Endothelial cell of umbilical vein (primary cell): ENCODE measurements around the gene SPIRE1. TPM values are rescaled to one million over a fixed set of nuclear protein-coding genes. Genes with fewer than 3 reads are reported as not detected.

Experiments
- BruUV-seq: library from RNA; stranded (reverse); fragments of 400-500 nt; replicated peaks from 2 replicates; lab custom pipeline; 2021; lab: Mats Ljungman, UMichigan
- CTCF ChIA-PET: fragments of 300-600, 350-600 bp; sonication (Branson Sonifier 250); formaldehyde crosslinking; loops from one replicate; lab custom pipeline; 2021; ENCODE audit warnings: antibody characterized with exemption, inconsistent platforms; lab: Charles Lee
- POLR2A ChIA-PET: fragments of 300-600, 350-600 bp; sonication (Branson Sonifier 250); formaldehyde crosslinking; loops from one replicate; lab custom pipeline; 2021; ENCODE audit warnings: antibody characterized with exemption, inconsistent platforms; lab: Charles Lee
- DNase-seq: peaks from one replicate; pipeline ENCODE4 v3.0.0-alpha.2; 2011; ENCODE audit warnings: low read depth, low spot score
- FAIRE-seq: peaks from 2 replicates; lab custom pipeline; 2011; peaks lifted over from hg19 to GRCh38; lab: Jason Lieb, UNC
- H2AFZ ChIP-seq: 2 replicates; pipeline ENCODE4 v1.6.0; 2012; ENCODE audit warnings: low read depth, low read length, control low read depth, inconsistent platforms
- H3K27ac ChIP-seq: 2 replicates; pipeline ENCODE4 v1.5.1; 2011; ENCODE audit warnings: low read depth, mild to moderate bottlenecking, control low read depth, low read length, moderate library complexity; ENCODE audit not compliant: insufficient read depth
- H3K27me3 ChIP-seq, 2 experiments: 2 replicates each; pipeline versions ENCODE4 v1.6.0 to v1.6.1; 2011; ENCODE audit warnings: low read length in 2 of 2, mixed read lengths in 1 of 2; ENCODE audit not compliant: control insufficient read depth in 2 of 2, insufficient read depth in 2 of 2
- H3K36me3 ChIP-seq, 2 experiments: 2 replicates in 1 of 2; 3 replicates in 1 of 2; pipeline ENCODE4 v1.5.1; 2011; ENCODE audit warnings: low read length in 2 of 2, mild to moderate bottlenecking in 1 of 2, moderate library complexity in 1 of 2; ENCODE audit not compliant: control insufficient read depth in 2 of 2, insufficient read depth in 2 of 2; ENCODE audit errors: extremely low read depth in 1 of 2
- H3K4me1 ChIP-seq: 3 replicates; pipeline ENCODE4 v1.5.1; 2011; ENCODE audit warnings: mild to moderate bottlenecking, low read length; ENCODE audit not compliant: control insufficient read depth, insufficient read depth; ENCODE audit errors: extremely low read depth
- H3K4me2 ChIP-seq: 2 replicates; pipeline ENCODE4 v1.6.1; 2011; ENCODE audit warnings: low read length, control low read depth, mixed read lengths; ENCODE audit not compliant: insufficient read depth
- H3K4me3 ChIP-seq, 3 experiments: fragments of 200-600 bp in 1 of 3; sonication (generic), shearing (Covaris generic) in 1 of 3; replicated peaks in 1 of 3; 2 replicates each; pipeline ENCODE4 v1.5.1; 2011 to 2016; ENCODE audit warnings: control low read depth in 3 of 3, low read length in 3 of 3, mild to moderate bottlenecking in 2 of 3, inconsistent platforms in 1 of 3, low read depth in 1 of 3, moderate library complexity in 1 of 3; ENCODE audit not compliant: insufficient read depth in 1 of 3
- H3K79me2 ChIP-seq: 2 replicates; pipeline ENCODE4 v1.6.0; 2012; ENCODE audit warnings: low read length, inconsistent platforms; ENCODE audit not compliant: control insufficient read depth, insufficient read depth
- H3K9ac ChIP-seq: replicated peaks from 2 replicates; pipeline ENCODE3; 2011; ENCODE audit warnings: low read length, control low read depth; ENCODE audit not compliant: insufficient read depth; ENCODE audit errors: extremely low read depth
- H3K9me1 ChIP-seq: replicated peaks from 3 replicates; pipeline ENCODE4 v1.6.0; 2011; ENCODE audit warnings: mild to moderate bottlenecking, low read length; ENCODE audit not compliant: control insufficient read depth, insufficient read depth; ENCODE audit errors: extremely low read depth
- H3K9me3 ChIP-seq: replicated peaks from 2 replicates; pipeline ENCODE4 v1.5.1; 2012; ENCODE audit warnings: low read length, inconsistent platforms; ENCODE audit not compliant: control insufficient read depth, insufficient read depth
- H4K20me1 ChIP-seq: replicated peaks from 2 replicates; pipeline ENCODE3; 2011; ENCODE audit warnings: mild to moderate bottlenecking, low read length; ENCODE audit not compliant: control insufficient read depth, insufficient read depth; ENCODE audit errors: extremely low read depth
- EZH2 ChIP-seq: IDR thresholded peaks from 2 replicates; pipeline ENCODE4 v1.6.1; 2012; ENCODE audit warnings: borderline replicate concordance, low read depth, mild to moderate bottlenecking, moderate library complexity, low read length, inconsistent platforms; ENCODE audit not compliant: severe bottlenecking
- FOS ChIP-seq: IDR thresholded peaks from 2 replicates; pipeline ENCODE4 v1.6.1; 2011; ENCODE audit warnings: mild to moderate bottlenecking, low read length, moderate library complexity, borderline replicate concordance; ENCODE audit not compliant: insufficient read depth
- GATA2 ChIP-seq: IDR thresholded peaks from 2 replicates; pipeline ENCODE4 v1.7.0; 2011; ENCODE audit warnings: low read depth, mild to moderate bottlenecking, moderate library complexity, mixed read lengths, low read length; ENCODE audit not compliant: insufficient read length, insufficient read depth
- JUN ChIP-seq: IDR thresholded peaks from 2 replicates; pipeline ENCODE4 v1.6.1; 2011; ENCODE audit warnings: borderline replicate concordance, low read depth; ENCODE audit not compliant: insufficient read length, insufficient read depth
- MYC ChIP-seq: IDR thresholded peaks from one replicate; pipeline ENCODE4 v1.6.1; 2011; ENCODE audit warnings: mild to moderate bottlenecking, low read depth, low read length
- POLR2A ChIP-seq: IDR thresholded peaks from 2 replicates; pipeline ENCODE4 v1.6.1; 2012; ENCODE audit warnings: low read depth, mild to moderate bottlenecking, control low read depth, low read length
- POLR2AphosphoS5 ChIP-seq: IDR thresholded peaks from 2 replicates; pipeline ENCODE4 v1.6.1; 2012; ENCODE audit warnings: low read depth, mild to moderate bottlenecking, control low read depth, low read length, moderate library complexity; ENCODE audit not compliant: insufficient read depth
- dilution Hi-C: fragments of 300-500 bp; cut with MboI; formaldehyde crosslinking; loops from one replicate; pipeline ENCODE4 v1.15.0; 2019; ENCODE audit warnings: low sequenced_read_pairs; ENCODE audit not compliant: extremely low pct_ligation_motif_present
- intact Hi-C: fragments of 100-400 bp; cut with micrococcal nuclease; formaldehyde crosslinking; loops from one replicate; pipeline ENCODE4 v1.10.0; 2022
- polyA plus RNA-seq, 4 experiments: library from polyadenylated mRNA; depleted of rRNA in 3 of 4; stranded (reverse) in 3 of 4; unstranded in 1 of 4; fragments of >200 nt; gene quantifications; 2 replicates each; pipeline versions ENCODE4 v1.2.1 to v1.2.3, GENCODE V29; 2011 to 2012; ENCODE audit warnings: missing spikeins in 1 of 4
- total RNA-seq: library from RNA; stranded (reverse); gene quantifications from 2 replicates; pipeline ENCODE4 v1.2.3, GENCODE V29; 2021
- TF ChIP-seq, protein P1 (sequence below), 2 donors: IDR thresholded peaks; 1 replicate in 1 of 2; 2 replicates in 1 of 2; pipeline ENCODE4 v1.5.1; 2011; ENCODE audit warnings: low read length in 2 of 2, mild to moderate bottlenecking in 2 of 2, moderate library complexity in 2 of 2, control low read depth in 1 of 2, inconsistent platforms in 1 of 2, low read depth in 1 of 2; ENCODE audit not compliant: insufficient read depth in 1 of 2; ENCODE audit errors: extremely low read depth in 1 of 2
- TF ChIP-seq, protein P2 (sequence below): IDR thresholded peaks from 2 replicates; pipeline ENCODE4 v1.6.1; 2011; ENCODE audit not compliant: insufficient read depth, insufficient read length

The SPIRE1 gene
- total and polyA plus RNA-seq, 2 donors (not counting 3 experiments of a cell fraction or from before 2014, with no cell fraction given): 13.1 to 44.0 TPM

DNA sequence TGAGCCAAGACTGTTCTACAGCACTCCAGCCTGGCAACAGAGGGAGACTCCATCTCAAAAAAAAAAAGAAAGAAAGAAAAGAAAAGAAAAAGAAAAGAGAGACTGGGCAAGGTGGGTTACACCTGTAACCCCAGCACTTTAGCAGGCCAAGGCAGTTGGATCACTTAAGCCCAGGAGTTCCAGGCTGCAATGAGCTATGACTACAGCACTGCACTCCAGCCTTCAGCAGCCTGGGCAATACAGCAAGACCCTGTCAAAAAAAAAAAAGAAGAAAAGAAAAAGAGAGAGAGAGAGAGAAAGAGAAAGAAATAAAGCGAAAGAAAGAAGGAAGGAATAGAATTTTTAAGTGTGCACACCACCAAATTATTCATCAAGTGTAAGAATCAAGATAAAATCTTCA is 2.9 kb downstream of the SPIRE1 start:
- H3K4me1 ChIP-seq: peaks cover 38% of the 10 kb centered on the region
- ChIA-PET POLR2A (no interaction called here), CTCF (interaction anchor here (0.7 kb wide), 1 partner anchor 140 kb away, joined by 3 read pairs; no protein-coding TSS in a partner anchor)
- DNase-seq: no peak
- BruUV-seq: no TSS peak
- no peak overlapping the region for H3K27ac ChIP-seq
- peak overlapping the region; percentile 99 for H3K4me2 ChIP-seq
- no peaks in the 10 kb centered on the region for H3K9me1 ChIP-seq
- FAIRE-seq: no peak
- TF ChIP-seq POLR2AphosphoS5: no peak
- TF ChIP-seq, protein P1, sequence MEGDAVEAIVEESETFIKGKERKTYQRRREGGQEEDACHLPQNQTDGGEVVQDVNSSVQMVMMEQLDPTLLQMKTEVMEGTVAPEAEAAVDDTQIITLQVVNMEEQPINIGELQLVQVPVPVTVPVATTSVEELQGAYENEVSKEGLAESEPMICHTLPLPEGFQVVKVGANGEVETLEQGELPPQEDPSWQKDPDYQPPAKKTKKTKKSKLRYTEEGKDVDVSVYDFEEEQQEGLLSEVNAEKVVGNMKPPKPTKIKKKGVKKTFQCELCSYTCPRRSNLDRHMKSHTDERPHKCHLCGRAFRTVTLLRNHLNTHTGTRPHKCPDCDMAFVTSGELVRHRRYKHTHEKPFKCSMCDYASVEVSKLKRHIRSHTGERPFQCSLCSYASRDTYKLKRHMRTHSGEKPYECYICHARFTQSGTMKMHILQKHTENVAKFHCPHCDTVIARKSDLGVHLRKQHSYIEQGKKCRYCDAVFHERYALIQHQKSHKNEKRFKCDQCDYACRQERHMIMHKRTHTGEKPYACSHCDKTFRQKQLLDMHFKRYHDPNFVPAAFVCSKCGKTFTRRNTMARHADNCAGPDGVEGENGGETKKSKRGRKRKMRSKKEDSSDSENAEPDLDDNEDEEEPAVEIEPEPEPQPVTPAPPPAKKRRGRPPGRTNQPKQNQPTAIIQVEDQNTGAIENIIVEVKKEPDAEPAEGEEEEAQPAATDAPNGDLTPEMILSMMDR (IDR thresholded peaks at IDR 0.05; ENCODE audit: extremely low read depth in 1 of 2, insufficient read depth in 1 of 2, low read depth in 1 of 2, low read length in 2 of 2): no peak
- TF ChIP-seq JUN: no peak
- TF ChIP-seq FOS: no peak
- TF ChIP-seq, protein P2, sequence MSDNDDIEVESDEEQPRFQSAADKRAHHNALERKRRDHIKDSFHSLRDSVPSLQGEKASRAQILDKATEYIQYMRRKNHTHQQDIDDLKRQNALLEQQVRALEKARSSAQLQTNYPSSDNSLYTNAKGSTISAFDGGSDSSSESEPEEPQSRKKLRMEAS: no peak
- TF ChIP-seq MYC: no peak
- no peak for TF ChIP-seq GATA2
- TF ChIP-seq EZH2: no peak
- no peak for TF ChIP-seq POLR2A
- no peaks in the 10 kb centered on the region for H3K9me3 ChIP-seq
- H3K36me3 ChIP-seq: no peaks in the 10 kb centered on the region
- H3K9ac ChIP-seq: no peak overlapping the region
- no peaks in the 10 kb centered on the region for H3K27me3 ChIP-seq
- peaks cover 74% of the 10 kb centered on the region for H3K79me2 ChIP-seq
- intact Hi-C loops (loop anchor here (5.0 to 10.0 kb wide), 3 partner anchors 190 to 370 kb away; partner anchors contain the start of gene AFG3L2), dilution Hi-C loops (no loop called here)
- no peak overlapping the region for H3K4me3 ChIP-seq
- peaks cover 6% of the 10 kb centered on the region for H4K20me1 ChIP-seq
- H2AFZ ChIP-seq: no peak overlapping the region
